ENCODE data around the gene PPFIA1. TPM values are rescaled to one million over a fixed set of nuclear protein-coding genes. Genes with fewer than 3 reads are reported as not detected.
"Not testable (repeated sequence)": the region's sequence is repeated elsewhere in the genome, so short reads cannot be mapped to it uniquely, and the experiment has no call there.

PPFIA1 gene
- total RNA-seq, 2 experiments from 2014 or later, result 29.2 to 32.7 TPM

GRCh38 chr11:70384566-70385152 is 114.2 kb downstream of the PPFIA1 start:
- POLR2A ChIA-PET, result no interaction called here
- Mint-ChIP-seq H3K36me3 (ENCODE audit: low read depth) (peaks cover 18% of the 10 kb centered on the region), H3K4me1 (no peaks in the 10 kb centered on the region), H3K27me3 (peaks cover 5% of the 10 kb centered on the region), H3K9me3 (no peaks in the 10 kb centered on the region), H3K4me3 (no peak overlapping the region), H3K27ac (peak overlapping the region; percentile 16)
- DNase-seq, result no peak
- CTCF ChIA-PET, result interaction anchor here (0.6 kb wide), 1 partner anchor 461 kb away, joined by 3 read pairs; no protein-coding TSS in a partner anchor

GRCh38 chr11:70387564-70387963 is 117.1 kb downstream of the PPFIA1 start:
- Mint-ChIP-seq H3K36me3 (ENCODE audit: low read depth) (peaks cover 10% of the 10 kb centered on the region), H3K4me3 (no peak overlapping the region), H3K27ac (no peak overlapping the region), H3K27me3 (peaks cover 12% of the 10 kb centered on the region), H3K4me1 (no peaks in the 10 kb centered on the region), H3K9me3 (no peaks in the 10 kb centered on the region)
- CTCF ChIA-PET, result interaction anchor here (1.5 to 1.8 kb wide), 2 partner anchors 8 to 21 kb away, joined by 3 to 5 read pairs; no protein-coding TSS in a partner anchor
- POLR2A ChIA-PET, result no interaction called here
- DNase-seq, result no peak

DNA sequence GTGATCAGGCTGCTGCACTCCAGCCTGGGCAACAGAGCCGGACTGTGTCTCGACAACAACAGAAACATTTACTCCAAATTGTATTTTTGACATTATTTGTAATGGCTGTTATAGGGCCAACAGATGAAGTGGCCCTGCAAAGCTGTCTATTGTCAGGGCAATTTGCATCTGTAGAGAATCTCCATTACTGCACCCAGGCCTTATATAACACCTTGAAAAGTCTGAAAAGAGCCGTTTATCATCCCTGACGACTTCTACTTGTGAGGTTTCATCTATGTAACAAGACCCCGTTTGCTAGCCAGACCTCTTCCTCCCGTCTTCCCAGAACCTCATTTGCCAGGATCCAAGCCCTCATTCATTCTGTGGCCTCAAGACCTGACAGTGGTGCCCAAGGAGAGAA is 118.7 kb downstream of the PPFIA1 start:
- H3K36me3 Mint-ChIP-seq (ENCODE audit: low read depth), result peaks cover 10% of the 10 kb centered on the region
- peaks cover 20% of the 10 kb centered on the region for H3K27me3 Mint-ChIP-seq
- CTCF ChIA-PET, result interaction anchor here (1.8 kb wide), 1 partner anchor 9 kb away, joined by 5 read pairs; no protein-coding TSS in a partner anchor
- no peak for DNase-seq
- no peaks in the 10 kb centered on the region for H3K9me3 Mint-ChIP-seq
- POLR2A ChIA-PET, result no interaction called here
- no peak overlapping the region for H3K4me3 Mint-ChIP-seq
- H3K27ac Mint-ChIP-seq, result no peak overlapping the region
- H3K4me1 Mint-ChIP-seq, result no peaks in the 10 kb centered on the region

DNA sequence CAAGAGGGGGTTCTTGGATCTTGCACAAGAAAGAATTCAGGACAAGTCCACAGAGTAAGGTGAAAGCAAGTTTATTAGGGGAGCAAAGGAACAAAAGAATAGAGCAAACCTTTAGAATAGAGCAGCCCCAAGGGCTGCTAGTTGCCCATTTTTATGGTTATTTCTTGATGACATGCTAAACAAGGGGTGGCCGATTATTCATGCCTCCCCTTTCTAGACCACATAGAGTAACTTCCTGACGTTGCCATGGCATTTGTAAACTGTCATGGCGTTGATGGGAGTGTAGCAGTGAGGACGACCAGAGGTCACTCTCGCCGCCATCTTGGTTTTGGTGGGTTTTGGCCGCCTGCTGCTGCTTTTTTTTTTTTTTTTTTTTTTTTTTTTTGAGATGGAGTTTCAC is 120.4 kb downstream of the PPFIA1 start:
- H3K36me3 Mint-ChIP-seq (ENCODE audit: low read depth); H3K27ac Mint-ChIP-seq; H3K4me1 Mint-ChIP-seq; H3K4me3 Mint-ChIP-seq; POLR2A ChIA-PET; H3K9me3 Mint-ChIP-seq; CTCF ChIA-PET; DNase-seq: not testable (repeated sequence)
- peaks cover 28% of the 10 kb centered on the region for H3K27me3 Mint-ChIP-seq

- peaks cover 10% of the 10 kb centered on the region for H3K4me1 Mint-ChIP-seq
- no peak overlapping the region for H3K27ac Mint-ChIP-seq
- peaks cover 43% of the 10 kb centered on the region for H3K27me3 Mint-ChIP-seq
- ChIA-PET POLR2A (no interaction called here), CTCF (no interaction called here)
- DNase-seq, result no peak
- H3K36me3 Mint-ChIP-seq (ENCODE audit: low read depth), result no peaks in the 10 kb centered on the region
- H3K9me3 Mint-ChIP-seq, result no peaks in the 10 kb centered on the region
- H3K4me3 Mint-ChIP-seq, result no peak overlapping the region
Measured at GRCh38 chr11:70394211-70394950, 123.9 kb downstream of the PPFIA1 start.

DNA sequence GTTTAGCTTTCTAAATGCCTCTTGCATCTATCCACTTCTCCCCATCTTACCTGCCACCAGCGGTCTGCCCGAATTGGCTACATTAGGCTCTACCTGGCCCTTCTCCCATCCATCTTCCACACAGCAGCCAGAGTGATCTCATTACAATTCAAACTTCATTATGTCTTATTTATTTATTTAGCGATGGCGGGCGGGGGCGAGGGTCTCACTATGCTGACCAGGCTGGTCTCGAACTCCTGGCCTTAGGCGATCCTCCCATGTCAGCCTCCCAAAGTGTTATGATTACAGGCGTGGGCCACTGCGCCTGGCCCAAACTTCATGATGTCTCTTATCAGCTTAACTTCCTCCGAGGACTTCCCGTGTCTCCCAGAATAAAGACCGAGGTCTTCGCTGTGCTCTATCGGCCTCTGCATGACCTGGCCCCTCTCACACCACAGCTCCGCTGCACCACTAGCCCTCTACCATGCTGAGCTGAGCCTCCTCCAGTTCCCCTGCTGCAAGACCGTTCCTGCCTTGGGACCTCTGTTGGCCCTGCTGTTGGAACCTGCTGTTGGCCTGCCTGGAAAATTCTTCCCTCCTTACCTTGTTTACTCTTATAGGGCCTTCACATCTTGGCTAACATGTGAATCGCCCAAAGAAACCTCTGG is 127.0 kb downstream of the PPFIA1 start:
- Mint-ChIP-seq H3K9me3 (no peaks in the 10 kb centered on the region), H3K4me1 (peaks cover 10% of the 10 kb centered on the region), H3K4me3 (peak overlapping the region; percentile 64), H3K27ac (no peak overlapping the region), H3K27me3 (peaks cover 58% of the 10 kb centered on the region), H3K36me3 (ENCODE audit: low read depth) (no peaks in the 10 kb centered on the region)
- ChIA-PET CTCF (interaction anchor here (0.6 kb wide), 1 partner anchor 820 kb away, joined by 3 read pairs; no protein-coding TSS in a partner anchor), POLR2A (no interaction called here)
- no peak for DNase-seq

DNA sequence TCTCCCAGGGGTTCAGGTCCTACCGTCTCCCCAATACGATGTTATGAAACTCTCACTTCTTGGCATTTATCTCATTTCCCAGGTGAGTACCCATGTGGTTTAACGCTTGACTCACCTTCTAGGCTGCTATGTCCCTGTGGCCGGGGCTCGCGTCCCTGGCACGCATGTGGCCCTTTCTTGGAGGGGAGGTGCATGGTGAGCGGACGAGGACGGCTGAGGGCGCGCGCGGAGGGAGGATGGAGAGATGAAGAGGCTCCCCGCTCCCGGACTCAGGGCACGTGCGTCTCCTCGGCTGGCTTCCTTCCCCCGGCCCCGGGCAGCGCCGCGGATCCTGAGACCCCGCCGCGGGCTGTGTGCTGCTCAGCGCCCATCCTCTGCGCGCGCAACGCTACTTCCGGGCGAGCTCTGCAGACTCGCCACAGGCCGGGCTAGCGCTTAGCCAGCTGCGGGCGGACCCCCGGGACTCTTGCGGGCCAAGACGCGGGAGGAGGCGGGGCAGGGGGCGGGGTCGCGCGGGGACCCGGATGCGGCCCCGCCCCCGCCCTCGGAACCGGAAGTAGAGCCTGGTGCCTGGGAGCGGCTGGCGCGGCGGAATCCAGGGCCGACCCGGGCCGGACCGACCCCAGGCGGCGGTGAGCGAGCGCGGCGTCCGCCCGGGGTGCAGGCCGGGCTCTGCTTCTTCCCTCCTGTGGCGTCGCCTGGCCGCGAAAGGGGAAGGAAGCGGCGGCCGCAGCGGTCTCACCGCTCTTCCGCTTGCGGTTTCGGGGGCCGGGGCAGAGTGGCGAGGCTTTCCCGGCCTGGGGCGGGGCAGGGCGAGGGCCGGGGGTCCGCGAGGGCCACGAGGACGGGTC is 127.7 kb downstream of the PPFIA1 start, which contains the start of gene CTTN:
Gene CTTN (plus strand): TSS at position 547 of the 851 bp plus-strand sequence. CDS start 8,769 bp downstream, outside the sequence.
- DNase-seq, result peak; percentile 45
- Mint-ChIP-seq H3K27me3 (peaks cover 63% of the 10 kb centered on the region), H3K4me3 (peak within 1 kb of the TSS; percentile 64), H3K27ac (no peak within 1 kb of the TSS), H3K9me3 (no peaks in the 10 kb centered on the region), H3K36me3 (ENCODE audit: low read depth) (no peaks in the 10 kb centered on the region), H3K4me1 (peaks cover 10% of the 10 kb centered on the region)
- ChIA-PET CTCF (interaction anchor here (0.6 kb wide), 1 partner anchor 820 kb away, joined by 3 read pairs; no protein-coding TSS in a partner anchor), POLR2A (no interaction called here)

DNA sequence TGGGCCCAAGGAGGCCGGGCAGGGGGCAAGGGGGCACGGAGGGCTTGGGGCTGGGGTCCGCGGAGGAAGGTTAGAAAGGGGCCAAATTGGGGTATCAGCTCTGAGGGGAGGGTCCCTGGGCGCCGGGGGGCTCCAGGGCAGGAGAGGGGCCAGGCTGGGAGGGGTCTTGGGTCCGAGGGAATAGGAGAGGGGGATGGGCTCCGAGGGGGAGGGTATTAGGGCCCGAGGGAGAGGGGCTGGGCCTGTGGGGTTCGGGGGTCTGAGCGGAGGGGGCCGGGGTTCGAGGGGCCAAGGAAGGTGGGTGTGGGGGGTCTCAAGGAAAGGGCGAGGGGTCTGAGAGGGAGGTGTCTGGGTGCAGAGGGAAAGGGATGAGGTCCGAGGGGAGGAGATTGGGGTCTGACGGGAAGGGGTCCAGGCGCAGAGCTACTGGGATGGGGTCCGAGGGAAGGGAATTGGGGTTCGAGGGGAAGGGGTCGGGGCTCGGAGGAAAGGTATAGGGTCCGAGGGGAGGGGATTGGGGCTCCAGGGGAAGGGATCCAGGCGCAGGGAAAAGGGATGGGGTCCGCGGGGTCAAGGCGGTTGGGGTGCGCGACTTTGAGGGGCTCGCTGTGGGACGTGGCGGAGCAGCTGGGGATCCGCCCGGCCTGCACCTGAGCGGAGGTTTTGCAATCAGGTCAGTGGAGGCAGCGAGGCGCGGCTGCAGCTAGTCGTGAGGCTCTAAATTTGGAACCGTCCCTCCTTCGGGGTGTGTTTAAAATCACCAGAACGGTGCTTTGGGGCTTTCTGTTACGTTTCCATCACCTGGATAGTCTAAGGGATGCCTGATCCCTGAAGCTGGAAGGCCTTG is 128.6 kb downstream of the PPFIA1 start:
- ChIA-PET CTCF (interaction anchor here (0.9 kb wide), 1 partner anchor 9 kb away, joined by 3 read pairs; no protein-coding TSS in a partner anchor), POLR2A (no interaction called here)
- Mint-ChIP-seq H3K4me3 (peak overlapping the region; percentile 32), H3K27me3 (peaks cover 60% of the 10 kb centered on the region), H3K4me1 (peaks cover 10% of the 10 kb centered on the region), H3K27ac (no peak overlapping the region), H3K36me3 (ENCODE audit: low read depth) (no peaks in the 10 kb centered on the region), H3K9me3 (no peaks in the 10 kb centered on the region)
- no peak for DNase-seq

- CTCF ChIA-PET, result interaction anchor here (0.9 kb wide), 1 partner anchor 8 kb away, joined by 3 read pairs; no protein-coding TSS in a partner anchor
Measured at GRCh38 chr11:70399681-70400112, 129.2 kb downstream of the PPFIA1 start.

DNA sequence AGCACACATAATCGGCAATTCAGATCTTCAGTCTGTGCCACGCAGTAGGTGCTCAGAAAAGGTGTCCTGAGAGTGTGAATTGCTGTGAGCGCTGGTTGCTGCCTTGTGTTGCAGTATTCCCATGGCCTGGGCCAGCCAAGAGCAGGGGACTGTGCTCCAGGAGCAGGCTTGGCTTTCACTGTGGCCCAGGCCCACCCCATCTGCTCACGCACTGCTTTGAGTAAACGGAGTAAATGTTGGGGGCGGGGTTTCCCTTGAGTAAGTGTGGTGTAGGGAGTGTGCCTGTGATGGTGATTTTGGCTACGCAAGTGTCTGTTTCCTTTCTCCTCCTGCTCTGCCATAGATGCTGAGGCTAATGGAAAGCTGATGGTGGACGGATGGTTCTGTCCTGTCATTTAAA is 130.2 kb downstream of the PPFIA1 start:
- no peak overlapping the region for H3K27ac Mint-ChIP-seq
- peaks cover 64% of the 10 kb centered on the region for H3K27me3 Mint-ChIP-seq
- no peak overlapping the region for H3K4me3 Mint-ChIP-seq
- H3K9me3 Mint-ChIP-seq, result no peaks in the 10 kb centered on the region
- H3K36me3 Mint-ChIP-seq (ENCODE audit: low read depth), result no peaks in the 10 kb centered on the region
- peaks cover 10% of the 10 kb centered on the region for H3K4me1 Mint-ChIP-seq
- no peak for DNase-seq
- ChIA-PET CTCF (interaction anchor here (0.7 kb wide), 1 partner anchor 9 kb away, joined by 3 read pairs; no protein-coding TSS in a partner anchor), POLR2A (no interaction called here)

More at GRCh38 chr11:70399681-70400112, 129.2 kb downstream of the PPFIA1 start:
- no peak overlapping the region for H3K27ac Mint-ChIP-seq
- peaks cover 10% of the 10 kb centered on the region for H3K4me1 Mint-ChIP-seq
- DNase-seq, result no peak
- no peaks in the 10 kb centered on the region for H3K36me3 Mint-ChIP-seq (ENCODE audit: low read depth)
- H3K4me3 Mint-ChIP-seq, result no peak overlapping the region
- H3K27me3 Mint-ChIP-seq, result peaks cover 60% of the 10 kb centered on the region
- POLR2A ChIA-PET, result no interaction called here
- no peaks in the 10 kb centered on the region for H3K9me3 Mint-ChIP-seq

GRCh38 chr11:70402016-70402415 is 131.5 kb downstream of the PPFIA1 start:
- POLR2A ChIA-PET, result no interaction called here
- peaks cover 62% of the 10 kb centered on the region for H3K27me3 Mint-ChIP-seq
- H3K4me1 Mint-ChIP-seq, result peaks cover 10% of the 10 kb centered on the region
- H3K27ac Mint-ChIP-seq, result no peak overlapping the region
- CTCF ChIA-PET, result interaction anchor here (0.7 kb wide), 2 partner anchors 141 to 1739 kb away, joined by 3 read pairs; no protein-coding TSS in a partner anchor
- no peak for DNase-seq
- H3K9me3 Mint-ChIP-seq, result no peaks in the 10 kb centered on the region
- no peaks in the 10 kb centered on the region for H3K36me3 Mint-ChIP-seq (ENCODE audit: low read depth)
- no peak overlapping the region for H3K4me3 Mint-ChIP-seq
